Measurements from ENCODE around the gene EHD4.

The EHD4 gene

DNA sequence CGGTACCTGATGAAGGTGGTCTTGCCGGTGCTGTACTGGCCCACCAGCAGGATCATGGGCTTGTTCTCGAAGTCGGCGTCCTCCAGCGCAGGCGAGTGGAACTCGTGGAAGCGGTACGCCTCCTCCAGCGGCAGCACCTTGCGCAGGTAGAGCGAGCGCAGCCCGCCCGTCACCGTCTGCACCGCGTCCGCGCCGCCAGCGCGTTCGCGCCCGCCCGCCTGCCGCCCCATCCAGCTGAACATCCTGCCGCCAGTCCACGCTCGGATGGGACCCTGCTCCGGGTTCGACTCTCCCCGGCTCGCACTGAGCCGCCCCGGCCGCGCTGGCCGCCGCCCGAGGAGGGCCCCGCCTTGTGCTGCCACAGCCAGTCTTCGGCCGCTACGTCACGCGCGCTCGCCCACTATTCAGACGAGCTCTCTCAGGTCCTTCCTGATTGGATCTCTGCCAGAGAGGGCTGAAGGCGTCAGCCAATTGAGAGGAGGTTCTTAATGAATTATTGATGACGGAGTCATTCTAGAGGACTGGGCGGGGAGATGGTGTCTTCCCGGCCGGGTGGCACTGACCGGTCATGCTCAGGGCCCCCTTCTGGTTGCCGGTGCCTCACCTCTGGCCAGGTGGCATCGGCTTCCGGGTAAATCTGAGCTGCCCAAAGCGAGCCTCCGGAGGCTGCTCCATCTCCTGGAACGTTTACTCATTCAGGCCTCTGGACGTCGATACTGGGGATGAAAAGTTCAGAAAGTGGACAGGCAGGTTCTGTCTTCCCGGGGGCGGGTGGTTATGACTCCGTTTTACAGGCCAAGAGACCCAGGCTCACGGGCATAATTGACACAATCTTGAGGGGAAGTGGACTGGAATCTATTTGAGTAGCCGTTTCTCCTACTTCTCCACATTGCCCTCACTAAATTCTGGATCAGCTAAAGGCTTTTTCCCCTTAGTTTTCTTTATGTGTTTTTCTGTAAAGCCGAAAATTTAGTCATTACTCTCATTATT is at the start of gene EHD4:
EHD4 (minus strand) TSS at position 305 of the 990 bp plus-strand sequence; CDS start at position 242, 63 bp downstream.
- peak; percentile 94 to 96 for DNase-seq

GRCh38 chr15:42021593-42021992 is 49.2 kb upstream of the EHD4 start:
- no peak for DNase-seq

DNA sequence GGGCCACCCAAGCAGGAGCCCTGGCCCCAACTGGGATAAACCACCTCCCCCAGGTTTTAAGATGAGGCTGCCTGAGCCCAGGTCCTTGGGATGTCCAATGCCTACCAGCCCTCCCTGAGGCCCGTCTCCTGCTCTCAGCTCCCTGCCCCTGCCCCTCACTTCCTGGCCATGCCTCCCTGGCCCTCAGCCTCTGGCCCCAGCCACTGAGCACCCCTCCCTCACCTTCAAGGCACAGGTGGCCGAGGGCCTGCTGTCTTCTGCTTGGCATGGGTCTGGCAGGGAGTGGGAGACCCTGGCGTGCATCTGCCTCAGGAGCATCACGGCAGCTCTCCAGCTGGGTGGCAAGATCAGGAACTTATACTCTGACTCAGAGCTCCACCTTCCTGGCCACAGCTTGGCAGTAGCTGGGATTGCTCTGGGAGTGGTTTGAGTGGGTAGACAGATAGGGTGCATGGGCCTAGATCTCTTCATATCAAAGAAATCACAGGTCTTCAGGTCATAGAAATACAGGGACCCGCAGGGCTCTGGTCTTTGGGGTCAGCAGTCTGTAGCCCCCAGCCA is 48.4 kb upstream of the EHD4 start, which contains the start of gene PLA2G4E:
PLA2G4E (minus strand) TSS at position 330 of the 561 bp plus-strand sequence; CDS start at position 318, 12 bp downstream.
- DNase-seq: no peak

GRCh38 chr15:42018306-42019224 is 46.2 kb upstream of the EHD4 start:
- DNase-seq: no peak

DNA sequence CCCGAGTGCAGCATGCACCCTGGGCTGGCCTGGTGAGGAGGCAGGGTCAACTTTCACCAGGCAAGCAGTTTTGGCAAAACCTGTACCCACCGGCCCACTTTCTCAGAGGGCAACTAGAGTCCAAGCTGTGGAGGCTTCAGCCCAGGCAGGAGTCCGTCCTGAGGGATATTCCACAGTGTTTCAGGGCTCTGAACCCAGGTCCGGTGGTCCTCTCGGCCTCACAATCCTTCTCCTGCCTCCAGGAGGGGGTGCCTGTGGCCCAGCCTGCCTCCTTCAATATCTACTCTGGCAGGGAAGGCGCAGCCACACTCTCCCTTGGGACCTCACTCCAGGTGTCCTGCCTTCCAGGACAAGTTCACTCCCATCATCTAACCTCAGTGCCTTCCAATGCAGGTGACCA is 44.6 kb upstream of the EHD4 start:
- DNase-seq: no peak

DNA sequence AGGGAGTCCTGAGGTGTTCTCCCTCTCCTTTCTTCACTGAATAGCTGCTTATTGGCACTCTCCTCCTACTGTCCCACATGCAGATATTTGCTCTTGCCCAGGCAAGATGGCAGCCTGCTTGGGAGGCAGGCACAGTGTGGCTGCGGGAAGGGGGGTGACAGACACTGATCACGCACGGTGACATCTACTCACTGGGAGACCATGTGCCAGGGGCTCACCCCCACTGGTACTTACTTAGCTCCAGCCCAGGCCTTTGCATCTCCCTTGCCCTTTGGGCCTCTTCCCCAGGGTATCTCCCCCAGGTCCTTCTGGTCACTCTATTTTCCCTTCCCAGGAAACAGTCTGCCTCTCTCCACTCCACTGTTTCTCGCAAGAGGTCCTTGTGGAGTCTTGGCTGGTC is 42.0 kb upstream of the EHD4 start:
- no peak for DNase-seq

DNA sequence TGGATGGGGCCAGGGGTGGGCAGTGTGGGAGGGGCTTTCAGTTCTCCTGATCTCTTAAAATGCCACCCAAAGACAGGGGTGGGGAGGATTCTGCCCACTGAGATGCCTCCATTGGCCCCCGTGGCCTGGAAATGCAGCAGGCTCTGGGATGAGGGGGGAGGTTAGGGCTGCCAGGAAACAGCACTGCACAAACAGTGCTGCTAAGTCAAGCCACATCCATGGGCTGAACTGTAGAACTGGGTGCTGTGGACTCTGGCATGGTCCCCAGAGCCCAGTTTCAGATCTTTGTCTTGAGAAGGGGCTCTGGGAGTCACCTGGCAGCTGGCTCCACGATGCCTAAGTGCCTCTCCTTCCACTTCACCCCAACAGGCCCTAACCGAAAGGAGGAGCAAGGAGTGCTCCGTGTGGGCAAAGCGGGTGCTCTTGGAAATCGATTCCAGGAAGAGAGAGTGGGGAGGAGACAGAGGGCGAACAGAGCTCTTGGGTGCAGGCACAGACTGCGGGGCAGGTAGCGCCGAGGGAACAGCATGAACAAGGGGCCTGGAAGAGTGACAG is 40.6 kb upstream of the EHD4 start:
- no peak for DNase-seq

- DNase-seq: no peak
Observed at GRCh38 chr15:42012241-42012640, 39.9 kb upstream of the EHD4 start.

DNA sequence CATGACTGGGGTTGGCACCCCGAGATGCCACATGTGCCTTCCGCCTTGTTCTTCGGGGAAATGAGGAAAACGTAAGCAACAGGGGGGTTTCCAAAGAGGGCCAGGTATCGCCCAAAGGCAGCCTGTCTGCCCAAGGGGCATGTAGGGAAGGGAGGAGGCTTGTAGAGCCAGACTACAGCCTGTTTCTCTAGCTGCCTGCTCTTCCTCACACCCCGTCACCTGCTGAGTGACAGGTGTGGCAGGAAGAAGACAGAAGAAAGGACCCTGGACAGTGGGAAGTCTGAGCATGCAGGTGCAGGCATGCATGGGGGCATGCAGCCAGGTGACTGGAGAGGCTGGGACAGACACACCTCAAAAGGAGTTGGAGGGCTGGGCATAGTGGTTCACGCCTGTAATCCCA is 38.7 kb upstream of the EHD4 start:
- DNase-seq: no peak

- DNase-seq: no peak
Observed at GRCh38 chr15:42010434-42010833, 38.1 kb upstream of the EHD4 start.

- no peak for DNase-seq
Observed at GRCh38 chr15:42009474-42009873, 37.1 kb upstream of the EHD4 start.

DNA sequence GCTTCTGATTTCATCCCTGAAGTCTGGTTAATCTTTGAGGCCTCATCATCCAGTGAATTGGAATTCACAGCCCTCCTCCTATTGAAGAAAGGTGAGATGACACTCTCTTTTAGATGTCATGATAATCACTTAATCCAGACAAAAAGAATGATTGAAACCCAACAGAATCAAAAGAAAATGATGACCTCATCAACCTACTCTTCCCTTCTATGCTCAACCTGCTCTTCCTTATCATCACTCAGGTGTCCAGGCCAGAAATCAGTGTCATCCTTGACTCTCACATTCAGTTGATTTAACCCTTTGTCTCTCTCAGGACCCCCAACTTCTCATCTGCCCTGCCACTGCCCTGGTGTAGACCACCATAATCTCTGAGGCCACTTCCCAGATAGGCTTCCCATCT is 36.7 kb upstream of the EHD4 start:
- no peak for DNase-seq

GRCh38 chr15:42007386-42007785 is 35.0 kb upstream of the EHD4 start:
- DNase-seq: no peak

GRCh38 chr15:42002333-42002732 is 30.0 kb upstream of the EHD4 start:
- no peak for DNase-seq

DNA sequence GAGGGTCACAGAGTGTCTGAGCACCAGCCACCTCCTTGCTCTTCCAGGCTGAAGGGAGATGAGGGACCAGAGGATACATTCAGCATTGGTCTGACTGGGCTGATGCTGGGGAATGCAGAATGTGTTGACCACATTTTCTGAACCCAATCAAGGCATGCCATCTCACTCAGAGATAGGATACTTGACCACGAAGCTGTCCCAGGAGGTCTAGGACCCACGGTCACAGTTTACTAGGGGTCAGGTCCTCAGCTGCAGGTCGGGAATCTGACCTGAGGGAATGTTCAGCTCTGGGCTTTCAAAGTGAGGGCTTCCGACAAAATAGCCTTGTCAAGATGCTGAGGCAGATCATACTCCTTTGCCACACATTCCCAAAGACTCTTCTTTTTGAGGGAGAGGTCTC is 28.9 kb upstream of the EHD4 start:
- DNase-seq: no peak

GRCh38 chr15:41999290-42000285 is 27.2 kb upstream of the EHD4 start:
- no peak for DNase-seq

- DNase-seq: no peak
Observed at GRCh38 chr15:41997845-41998244, 25.5 kb upstream of the EHD4 start.

DNA sequence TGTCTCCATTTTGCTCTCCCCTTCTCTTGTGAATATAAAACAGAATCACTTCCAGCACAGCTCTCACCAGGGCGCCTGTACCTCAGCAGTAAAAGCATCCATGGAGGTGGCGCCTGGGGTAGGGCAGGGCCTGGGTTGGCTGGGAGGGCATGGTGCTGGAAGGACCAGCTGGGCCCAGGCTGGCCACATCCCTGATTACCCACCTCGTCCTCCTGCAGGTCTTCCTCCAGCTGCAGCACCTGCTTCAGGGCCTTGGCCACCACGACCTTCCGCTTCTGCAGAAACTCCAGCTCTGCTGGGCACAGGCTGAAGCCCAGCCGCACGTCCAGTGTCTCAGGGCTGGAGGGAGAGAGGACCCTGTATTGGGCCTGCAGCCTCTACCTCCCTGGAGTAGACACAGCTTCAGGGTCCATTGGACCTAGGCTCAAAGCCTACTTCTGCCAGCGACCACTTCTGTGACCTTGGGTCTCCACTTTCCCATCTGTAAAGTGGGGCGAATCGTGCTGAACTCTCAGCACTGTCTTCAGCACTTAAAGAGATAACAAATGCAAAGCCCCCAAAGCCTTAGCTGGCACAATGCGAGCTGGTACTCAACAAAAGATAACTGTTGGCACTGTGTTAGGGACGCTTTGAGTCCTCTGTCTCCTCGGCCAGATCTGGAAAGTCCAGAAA is 24.7 kb upstream of the EHD4 start:
- no peak for DNase-seq

- no peak for DNase-seq
Observed at GRCh38 chr15:41996376-41996775, 24.0 kb upstream of the EHD4 start.

DNA sequence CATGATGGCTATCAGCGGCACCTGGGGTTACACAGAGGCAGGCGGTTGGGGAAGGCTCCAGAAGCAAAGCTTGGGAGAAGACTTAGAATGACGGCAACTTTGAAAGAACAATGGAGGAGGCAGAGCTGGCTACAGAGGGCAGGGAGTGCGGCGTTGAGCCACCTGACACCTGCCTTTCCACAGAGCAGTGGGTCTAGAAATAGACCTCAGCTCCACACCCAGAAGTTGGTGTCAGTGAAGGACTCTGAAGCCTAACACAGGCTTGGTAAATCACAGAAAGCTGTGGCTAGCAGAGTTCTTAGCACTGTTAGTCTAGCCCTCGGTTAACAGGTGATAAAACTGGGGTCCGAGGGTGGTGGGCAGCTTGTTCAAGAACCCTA is 23.1 kb upstream of the EHD4 start:
- DNase-seq: no peak

Data from hippocampal formation (tissue), 2 donors.